ENCODE results near the gene HTRA1. TPM values are rescaled to one million over a fixed set of nuclear protein-coding genes. Genes with fewer than 3 reads are reported as not detected.

Gene HTRA1
- total RNA-seq, 2 donors from 2014 or later: 282 to 473 TPM

DNA sequence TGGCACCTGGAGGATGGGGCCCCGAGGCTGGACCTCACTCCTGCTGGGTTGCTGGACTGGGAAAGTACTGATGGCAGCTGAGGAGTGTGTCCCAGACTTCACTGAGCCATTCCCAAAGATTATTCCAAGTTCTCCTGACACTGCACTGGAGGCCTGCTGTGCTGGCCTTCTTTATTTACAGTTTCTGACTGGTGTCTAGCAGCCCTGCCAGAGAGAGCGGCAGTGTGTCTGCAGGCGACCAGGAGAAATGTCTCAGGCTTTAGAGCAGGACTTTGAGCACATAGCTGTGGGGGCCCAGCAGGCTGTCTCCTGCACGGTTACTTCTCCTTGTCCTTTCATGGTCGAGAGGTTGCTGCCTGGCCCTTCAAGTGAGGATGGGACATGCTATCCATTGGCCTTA is 16.1 kb downstream of the HTRA1 start:
- no peak for DNase-seq (ENCODE audit: low spot score)
- Histone ChIP-seq H3K27ac (peak overlapping the region; percentile 42 to 45), H3K36me3 (no peaks in the 10 kb centered on the region), H3K9me3 (no peaks in the 10 kb centered on the region), H3K4me3 (no peak overlapping the region), H3K4me1 (ENCODE audit: control insufficient read depth in 1 of 2, low read depth in 2 of 2) (peaks cover 32 to 56% of the 10 kb centered on the region in 2 donors), H3K27me3 (replicated peaks; ENCODE audit: insufficient read depth) (no peaks in the 10 kb centered on the region)
- TF ChIP-seq, protein P1, sequence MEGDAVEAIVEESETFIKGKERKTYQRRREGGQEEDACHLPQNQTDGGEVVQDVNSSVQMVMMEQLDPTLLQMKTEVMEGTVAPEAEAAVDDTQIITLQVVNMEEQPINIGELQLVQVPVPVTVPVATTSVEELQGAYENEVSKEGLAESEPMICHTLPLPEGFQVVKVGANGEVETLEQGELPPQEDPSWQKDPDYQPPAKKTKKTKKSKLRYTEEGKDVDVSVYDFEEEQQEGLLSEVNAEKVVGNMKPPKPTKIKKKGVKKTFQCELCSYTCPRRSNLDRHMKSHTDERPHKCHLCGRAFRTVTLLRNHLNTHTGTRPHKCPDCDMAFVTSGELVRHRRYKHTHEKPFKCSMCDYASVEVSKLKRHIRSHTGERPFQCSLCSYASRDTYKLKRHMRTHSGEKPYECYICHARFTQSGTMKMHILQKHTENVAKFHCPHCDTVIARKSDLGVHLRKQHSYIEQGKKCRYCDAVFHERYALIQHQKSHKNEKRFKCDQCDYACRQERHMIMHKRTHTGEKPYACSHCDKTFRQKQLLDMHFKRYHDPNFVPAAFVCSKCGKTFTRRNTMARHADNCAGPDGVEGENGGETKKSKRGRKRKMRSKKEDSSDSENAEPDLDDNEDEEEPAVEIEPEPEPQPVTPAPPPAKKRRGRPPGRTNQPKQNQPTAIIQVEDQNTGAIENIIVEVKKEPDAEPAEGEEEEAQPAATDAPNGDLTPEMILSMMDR (IDR thresholded peaks at IDR 0.05): no peak
- ATAC-seq (ENCODE audit: insufficient number of reproducible peaks, low FRiP score, low read depth): no peak

DNA sequence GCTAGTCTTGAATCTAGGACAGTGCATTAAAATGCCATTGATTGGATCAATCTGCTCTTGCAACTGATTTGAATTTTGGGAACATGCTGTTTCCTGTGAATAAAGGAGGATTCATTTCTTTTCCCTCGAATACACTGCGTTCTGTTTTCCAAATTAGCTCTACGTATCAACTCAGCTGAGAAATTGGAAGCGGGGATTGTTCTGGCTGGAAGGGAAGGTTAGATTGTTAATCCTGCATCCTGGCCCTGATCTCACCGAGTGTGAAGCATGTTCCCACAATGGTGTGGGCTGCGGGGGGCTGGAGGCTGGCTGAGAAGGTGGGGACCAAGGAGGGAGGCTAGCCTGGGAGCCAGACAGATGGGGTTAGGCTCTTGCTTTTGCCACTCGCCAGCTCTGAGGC is 17.6 kb downstream of the HTRA1 start:
- Histone ChIP-seq H3K36me3 (no peaks in the 10 kb centered on the region), H3K9me3 (no peaks in the 10 kb centered on the region), H3K4me3 (no peak overlapping the region), H3K4me1 (ENCODE audit: control insufficient read depth in 1 of 2, low read depth in 2 of 2) (peaks cover 24 to 43% of the 10 kb centered on the region in 2 donors), H3K27ac (peak overlapping the region in 1 of 2 donors; percentile 3), H3K27me3 (replicated peaks; ENCODE audit: insufficient read depth) (no peaks in the 10 kb centered on the region)
- ATAC-seq (ENCODE audit: insufficient number of reproducible peaks, low FRiP score, low read depth): no peak
- TF ChIP-seq, protein P1 (IDR thresholded peaks at IDR 0.05): no peak
- DNase-seq (ENCODE audit: low spot score): no peak

DNA sequence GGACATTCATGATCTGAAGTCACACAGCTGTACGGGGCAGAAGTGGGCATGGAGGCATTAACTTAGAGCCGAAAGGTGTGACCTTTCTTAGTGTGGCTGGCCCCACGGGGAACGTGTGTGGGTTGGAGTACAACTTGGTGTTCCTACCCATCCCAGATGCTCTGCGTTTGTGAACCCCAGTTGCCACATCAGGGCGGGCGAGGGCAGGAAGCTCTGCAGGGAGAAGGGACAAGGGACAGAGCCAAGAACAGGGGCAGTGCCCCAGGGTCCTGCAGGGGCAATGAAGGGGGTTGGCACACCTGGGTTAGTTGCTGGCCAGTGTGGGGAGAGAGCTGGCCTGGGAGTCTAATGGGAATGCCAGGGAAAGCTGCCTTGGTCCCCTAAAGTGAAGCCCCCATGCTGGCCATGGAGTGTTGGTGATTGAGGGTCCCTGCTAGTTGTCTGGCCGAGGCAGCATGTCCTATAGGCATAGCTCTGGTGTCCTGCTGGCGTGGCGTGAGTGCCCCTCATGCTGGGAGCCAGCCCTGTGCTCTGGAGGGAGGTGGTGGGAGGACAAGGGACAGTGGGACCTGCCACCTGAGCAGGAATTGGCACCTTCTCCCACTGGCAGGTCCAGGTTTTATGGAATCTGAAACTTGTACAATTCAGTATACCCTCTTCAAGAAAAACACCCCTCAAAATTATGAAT is 18.9 kb downstream of the HTRA1 start:
- Histone ChIP-seq H3K4me3 (no peak overlapping the region), H3K27ac (peak overlapping the region in 1 of 2 donors; percentile 9), H3K27me3 (replicated peaks; ENCODE audit: insufficient read depth) (no peaks in the 10 kb centered on the region), H3K36me3 (no peaks in the 10 kb centered on the region), H3K4me1 (ENCODE audit: control insufficient read depth in 1 of 2, low read depth in 2 of 2) (peaks cover 13 to 33% of the 10 kb centered on the region in 2 donors), H3K9me3 (no peaks in the 10 kb centered on the region)
- DNase-seq (ENCODE audit: low spot score) (no peak), ATAC-seq (ENCODE audit: insufficient number of reproducible peaks, low FRiP score, low read depth) (no peak)
- TF ChIP-seq, protein P1 (IDR thresholded peaks at IDR 0.05): no peak

DNA sequence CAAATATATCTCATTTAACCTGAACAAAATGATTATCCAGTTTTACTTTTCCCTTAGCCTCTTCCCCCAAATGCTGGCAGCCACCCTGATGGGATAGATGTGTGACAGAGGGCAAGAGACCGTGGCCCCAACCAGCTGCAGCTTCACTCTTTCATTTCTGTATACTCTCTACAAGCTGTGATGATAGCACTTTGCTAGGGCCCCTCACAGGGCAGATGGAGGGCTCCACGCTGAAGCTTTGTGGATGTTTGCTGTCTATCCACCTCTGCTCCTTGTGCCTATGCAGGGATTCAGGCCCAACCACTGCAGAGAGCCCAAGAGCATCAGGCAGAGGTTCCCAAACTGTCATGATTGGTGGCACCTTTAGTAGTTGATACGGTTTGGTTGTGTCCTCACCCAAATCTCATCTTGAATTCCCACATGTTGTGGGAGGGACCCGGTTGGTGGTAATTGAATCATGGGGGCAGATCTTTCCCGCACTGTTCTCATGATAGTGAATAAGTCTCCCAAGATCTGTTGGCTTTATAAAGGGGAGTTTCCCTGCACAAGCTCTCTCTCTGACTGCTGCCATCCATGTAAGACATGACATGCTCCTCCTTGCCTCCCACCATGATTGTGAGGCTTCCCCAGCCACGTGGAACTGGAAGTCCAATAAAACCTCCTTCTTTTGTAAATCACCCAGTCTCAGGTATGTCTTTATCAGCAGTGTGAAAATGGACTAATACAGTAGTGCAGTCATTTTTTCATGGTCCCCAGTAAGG is 20.1 kb downstream of the HTRA1 start:
- Histone ChIP-seq H3K27ac (no peak overlapping the region), H3K4me1 (ENCODE audit: control insufficient read depth in 1 of 2, low read depth in 2 of 2) (peaks cover 3 to 27% of the 10 kb centered on the region in 2 donors), H3K27me3 (replicated peaks; ENCODE audit: insufficient read depth) (no peaks in the 10 kb centered on the region), H3K9me3 (no peaks in the 10 kb centered on the region), H3K4me3 (no peak overlapping the region), H3K36me3 (no peaks in the 10 kb centered on the region)
- ATAC-seq (ENCODE audit: insufficient number of reproducible peaks, low FRiP score, low read depth) (no peak), DNase-seq (ENCODE audit: low spot score) (no peak)
- TF ChIP-seq, protein P1 (IDR thresholded peaks at IDR 0.05): no peak

DNA sequence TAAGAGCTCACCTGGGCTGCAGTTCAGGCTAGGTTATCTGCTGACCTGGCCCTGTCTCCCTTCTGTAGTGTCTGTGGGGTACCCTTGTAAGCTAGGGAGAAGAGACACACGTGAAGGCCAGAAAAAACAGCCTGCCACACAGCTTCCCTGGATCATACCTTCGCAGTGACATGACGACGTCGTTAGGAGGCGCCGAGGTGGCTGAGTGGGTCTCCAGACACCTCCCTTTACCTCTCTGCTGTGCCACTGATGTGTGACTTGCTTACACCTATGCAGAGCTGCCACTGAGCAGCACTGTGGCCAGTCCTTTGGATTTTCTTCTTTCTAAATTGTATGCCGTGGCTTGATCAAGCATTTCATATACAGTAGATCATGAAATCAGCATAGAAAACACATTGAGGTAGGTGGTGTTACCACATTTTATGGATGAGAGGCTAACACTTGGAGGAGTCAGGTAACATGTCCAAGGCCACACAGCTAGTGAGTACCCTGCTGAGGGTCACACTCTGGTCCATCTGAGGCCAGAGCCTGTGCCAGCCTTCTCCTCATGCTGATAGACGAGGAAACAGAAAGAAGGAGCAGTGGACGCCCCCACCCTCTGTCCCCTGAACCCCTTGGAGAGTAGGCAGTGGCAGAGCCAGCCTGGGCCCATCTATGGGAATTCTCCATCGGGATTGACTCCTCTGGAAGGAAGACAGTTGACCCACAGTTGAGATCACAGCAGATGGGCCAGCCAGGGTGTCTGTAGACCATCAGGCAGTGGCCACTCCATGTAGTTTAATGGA is 23.1 kb downstream of the HTRA1 start:
- no peaks in the 10 kb centered on the region for H3K9me3 ChIP-seq
- H3K4me3 ChIP-seq: no peak overlapping the region
- H3K36me3 ChIP-seq: no peaks in the 10 kb centered on the region
- DNase-seq (ENCODE audit: low spot score): no peak
- no peak overlapping the region for H3K27ac ChIP-seq
- no peaks in the 10 kb centered on the region for H3K27me3 ChIP-seq (replicated peaks; ENCODE audit: insufficient read depth)
- TF ChIP-seq, protein P1 (IDR thresholded peaks at IDR 0.05): no peak
- H3K4me1 ChIP-seq (ENCODE audit: control insufficient read depth in 1 of 2, low read depth in 2 of 2): peaks cover 3 to 21% of the 10 kb centered on the region in 2 donors
- no peak for ATAC-seq (ENCODE audit: insufficient number of reproducible peaks, low FRiP score, low read depth)
